Astrocyte (in vitro differentiated cells and primary cell): ENCODE results near the gene EN1.

Experiments used
- CTCF ChIP-seq: IDR thresholded peaks from 2 replicates; pipeline ENCODE4 v1.5.1; 2011; ENCODE audit warnings: low read depth, mild to moderate bottlenecking, inconsistent platforms, low read length, moderate library complexity; ENCODE audit not compliant: insufficient read depth
- EZH2 ChIP-seq: IDR thresholded peaks from 2 replicates; pipeline ENCODE4 v1.6.1; 2012; ENCODE audit warnings: mild to moderate bottlenecking, low read length, inconsistent platforms; ENCODE audit not compliant: insufficient read depth

- TF ChIP-seq CTCF (no peak), EZH2 (peak; percentile 83)
Measured at GRCh38 chr2:118856978-118857676, 9.7 kb upstream of the EN1 start.
